GM13977 (cell line): ENCODE results near the gene DGKZ.

Experiments
- DNase-seq: peaks from one replicate; pipeline ENCODE4 v3.0.0; 2012; ENCODE audit warnings: low spot score
- in situ Hi-C: fragments of 300-500 bp; cut with MboI; formaldehyde crosslinking; loops from one replicate; pipeline ENCODE4 v1.12.0; 2022; ENCODE audit warnings: low sequenced_read_pairs, low pct_unique_long_range_greater_than_20kb, mixed read lengths, inconsistent platforms; ENCODE audit not compliant: unreplicated experiment
- TF ChIP-seq, protein P1 (sequence below): IDR thresholded peaks from 2 replicates; pipeline ENCODE4 v1.5.1; 2012; ENCODE audit warnings: mild to moderate bottlenecking, control low read depth; ENCODE audit not compliant: insufficient read depth; ENCODE audit errors: extremely low read depth, missing control alignments

DGKZ gene

DNA sequence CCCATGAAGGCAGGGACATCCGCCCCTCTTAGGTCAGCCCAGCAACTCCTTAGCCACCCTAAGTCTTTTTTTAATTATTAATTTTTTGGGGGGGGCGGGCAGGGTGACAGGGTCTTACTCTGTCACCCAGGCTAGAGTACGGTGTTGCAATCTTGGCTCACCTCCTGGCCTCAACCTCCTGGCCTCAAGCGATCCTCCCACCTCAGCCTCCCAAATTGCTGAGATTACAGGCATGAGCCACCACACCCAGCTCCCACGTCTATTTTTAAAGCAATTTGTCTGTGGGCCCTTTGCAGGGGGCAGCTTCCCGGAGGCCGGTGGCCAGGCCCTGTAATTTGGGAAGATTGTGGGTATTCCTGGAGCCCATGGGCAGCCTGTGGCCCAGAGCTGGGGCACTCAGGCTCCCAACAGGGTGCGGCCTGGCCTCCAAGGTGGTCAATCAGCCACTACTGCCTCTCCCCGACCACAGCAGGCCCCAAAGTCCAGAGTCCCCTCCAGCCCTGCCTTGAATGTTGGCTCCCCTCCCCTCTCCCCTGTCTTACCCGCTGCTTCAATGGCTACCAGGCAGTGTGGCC lies 42.6 kb upstream of the DGKZ start:
- no peak for DNase-seq
- TF ChIP-seq, protein P1, sequence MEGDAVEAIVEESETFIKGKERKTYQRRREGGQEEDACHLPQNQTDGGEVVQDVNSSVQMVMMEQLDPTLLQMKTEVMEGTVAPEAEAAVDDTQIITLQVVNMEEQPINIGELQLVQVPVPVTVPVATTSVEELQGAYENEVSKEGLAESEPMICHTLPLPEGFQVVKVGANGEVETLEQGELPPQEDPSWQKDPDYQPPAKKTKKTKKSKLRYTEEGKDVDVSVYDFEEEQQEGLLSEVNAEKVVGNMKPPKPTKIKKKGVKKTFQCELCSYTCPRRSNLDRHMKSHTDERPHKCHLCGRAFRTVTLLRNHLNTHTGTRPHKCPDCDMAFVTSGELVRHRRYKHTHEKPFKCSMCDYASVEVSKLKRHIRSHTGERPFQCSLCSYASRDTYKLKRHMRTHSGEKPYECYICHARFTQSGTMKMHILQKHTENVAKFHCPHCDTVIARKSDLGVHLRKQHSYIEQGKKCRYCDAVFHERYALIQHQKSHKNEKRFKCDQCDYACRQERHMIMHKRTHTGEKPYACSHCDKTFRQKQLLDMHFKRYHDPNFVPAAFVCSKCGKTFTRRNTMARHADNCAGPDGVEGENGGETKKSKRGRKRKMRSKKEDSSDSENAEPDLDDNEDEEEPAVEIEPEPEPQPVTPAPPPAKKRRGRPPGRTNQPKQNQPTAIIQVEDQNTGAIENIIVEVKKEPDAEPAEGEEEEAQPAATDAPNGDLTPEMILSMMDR, result no peak
- in situ Hi-C loops, result no loop called here

DNA sequence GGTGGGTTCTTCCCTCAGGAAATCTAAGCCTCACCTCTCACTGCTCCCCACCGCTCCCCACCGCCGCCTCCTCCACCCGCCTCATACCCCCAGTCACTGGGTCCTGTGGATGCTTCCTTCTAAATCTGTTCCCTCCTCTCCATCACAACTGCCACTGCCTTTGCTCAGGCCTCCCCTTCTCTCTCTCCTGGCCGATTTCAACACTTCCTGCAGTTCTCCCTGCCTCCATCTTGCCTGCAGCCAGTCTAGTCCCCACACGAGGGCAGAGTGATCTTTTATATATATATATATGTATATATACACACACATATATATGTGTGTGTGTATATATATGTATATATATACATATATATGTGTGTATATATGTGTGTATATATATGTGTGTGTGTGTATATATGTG lies 42.0 kb upstream of the DGKZ start:
- no peak for DNase-seq
- in situ Hi-C loops, result no loop called here
- TF ChIP-seq, protein P1, result no peak

DNA sequence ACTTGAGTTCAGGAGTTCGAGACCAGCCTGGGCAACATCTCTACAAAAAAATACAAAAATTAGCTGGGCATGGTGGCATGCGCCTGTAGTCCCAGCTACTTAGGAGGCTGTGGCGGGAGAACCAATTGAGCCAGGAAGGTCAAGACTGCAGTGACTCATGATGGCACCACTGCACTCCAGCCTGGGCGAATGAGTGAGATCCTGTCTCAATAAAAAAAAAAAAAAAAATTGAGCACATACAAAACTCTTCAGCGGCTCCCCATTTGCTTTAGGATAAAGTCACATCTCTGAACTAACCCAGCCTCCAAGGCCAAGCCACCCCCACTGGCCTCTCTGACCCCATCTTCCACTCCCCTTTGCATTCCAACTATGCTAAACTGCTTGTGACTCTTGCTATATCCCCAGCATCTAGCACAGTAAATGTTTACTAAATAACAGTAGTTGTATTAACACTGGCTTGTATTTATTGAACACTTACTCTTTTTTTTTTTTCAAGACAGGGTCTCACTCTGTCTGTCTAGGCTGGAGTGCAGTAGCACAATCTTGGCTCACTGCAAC lies 40.9 kb upstream of the DGKZ start:
- TF ChIP-seq, protein P1, result no peak
- DNase-seq, result no peak
- in situ Hi-C loops, result no loop called here

DNA sequence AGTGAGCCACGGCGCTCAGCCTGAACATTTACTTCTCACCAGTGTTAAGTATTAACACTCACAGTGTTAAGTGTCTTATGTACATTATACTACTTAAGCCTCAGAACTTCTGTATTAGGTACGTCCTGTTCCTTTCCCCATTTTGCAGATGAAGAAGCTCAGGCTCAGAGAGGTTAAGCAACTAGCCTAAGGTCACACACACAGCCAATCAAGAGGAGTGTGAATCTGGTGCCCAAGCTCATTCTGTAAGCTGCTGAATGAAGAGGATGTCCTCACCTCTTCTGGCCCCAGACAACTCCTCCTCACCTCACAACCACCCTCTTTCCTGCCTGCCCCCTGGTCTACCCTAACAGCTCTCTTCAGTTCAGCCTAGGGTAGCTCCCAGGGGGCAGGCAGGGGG lies 39.9 kb upstream of the DGKZ start:
- TF ChIP-seq, protein P1, result no peak
- in situ Hi-C loops, result no loop called here
- peak; percentile 15 for DNase-seq

DNA sequence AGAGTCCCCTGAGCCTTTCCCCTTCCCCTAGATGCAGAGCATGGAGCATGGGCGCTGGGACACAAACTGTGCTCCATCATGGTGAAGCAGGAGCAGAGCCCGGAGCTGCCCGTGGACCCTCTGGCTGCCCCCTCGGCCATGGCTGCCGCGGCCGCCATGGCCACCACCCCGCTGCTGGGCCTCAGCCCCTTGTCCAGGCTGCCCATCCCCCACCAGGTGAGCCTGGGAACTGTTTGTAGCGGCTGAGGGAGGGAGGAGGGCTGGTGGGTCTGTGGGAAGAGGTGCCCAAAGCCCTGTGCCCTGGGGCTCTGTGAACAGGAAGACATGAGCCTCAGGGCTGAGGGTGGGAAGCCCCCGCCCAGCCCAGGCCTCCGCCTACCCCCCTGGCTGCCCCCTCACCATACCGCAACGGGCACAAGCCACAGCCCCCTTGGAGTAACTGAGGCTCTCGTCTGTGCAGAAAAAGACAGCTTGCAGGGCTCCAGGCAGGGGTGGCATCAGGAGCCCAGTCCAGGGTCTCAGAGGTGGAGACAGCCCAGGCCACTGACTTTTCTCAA lies 39.4 kb upstream of the DGKZ start:
- in situ Hi-C loops, result no loop called here
- TF ChIP-seq, protein P1, result no peak

DNA sequence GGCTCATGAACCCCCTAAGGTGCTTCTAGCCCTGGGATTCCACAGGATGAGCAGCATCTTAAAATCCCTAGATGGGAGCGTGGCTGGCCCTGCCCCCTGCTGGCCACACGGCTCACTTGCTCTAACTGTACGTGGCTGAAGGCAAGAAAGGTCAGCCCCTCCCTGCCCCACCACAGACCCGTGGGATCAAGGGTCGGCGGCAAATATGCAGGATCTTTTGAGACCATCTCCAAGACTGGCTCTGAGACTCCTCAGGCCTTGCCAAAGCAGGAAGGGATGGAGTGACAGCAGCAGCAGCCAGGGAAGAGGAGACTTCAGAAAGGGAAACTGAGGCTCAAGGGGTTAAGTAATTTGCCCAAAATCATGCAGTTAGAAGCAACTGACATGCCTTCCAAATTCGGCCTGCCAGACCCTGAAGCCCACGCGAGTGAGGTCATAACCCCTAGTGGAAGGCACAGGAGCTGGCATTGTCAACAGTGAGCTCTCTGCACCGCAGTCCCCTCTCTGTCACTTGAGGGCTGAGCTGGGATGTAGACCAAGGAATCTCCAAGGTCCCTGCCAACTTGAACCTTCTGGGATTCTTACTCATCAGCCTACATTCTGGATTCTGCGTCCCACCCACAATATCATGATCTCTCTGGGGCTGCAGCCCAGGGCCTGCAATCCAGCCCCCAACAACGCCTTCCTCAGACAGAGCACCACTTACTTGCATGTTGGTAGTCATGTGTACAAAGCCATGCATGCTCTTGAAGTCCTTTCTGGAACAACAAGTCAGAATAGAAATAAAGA lies 38.4 kb upstream of the DGKZ start:
- in situ Hi-C loops, result no loop called here
- peak; percentile 88 for DNase-seq
- TF ChIP-seq, protein P1, result peak; percentile 88

More for the DNA sequence above, 39.4 kb upstream of the DGKZ start:
- peak; percentile 23 for DNase-seq
